ENCODE measurements around the gene MSH2. TPM values are rescaled to one million over a fixed set of nuclear protein-coding genes. Genes with fewer than 3 reads are reported as not detected.

The MSH2 gene
- total and polyA plus RNA-seq, 2 donors (not counting 3 experiments of a cell fraction or from before 2014, with no cell fraction given): 9.7 to 30.5 TPM

GRCh38 chr2:47519147-47519537, 116.2 kb downstream of the MSH2 start:
- no peak for DNase-seq (ENCODE audit: low read depth, low spot score)
- FAIRE-seq: no peak
- Histone ChIP-seq H3K4me3 (replicated peaks in 1 of 3; ENCODE audit: insufficient read depth in 1 of 3, low read depth in 1 of 3, low read length in 3 of 3) (no peak overlapping the region), H3K27ac (ENCODE audit: insufficient read depth, low read depth, low read length) (no peak overlapping the region), H4K20me1 (replicated peaks; ENCODE audit: control insufficient read depth, extremely low read depth, insufficient read depth, low read length) (no peaks in the 10 kb centered on the region), H3K4me1 (ENCODE audit: control insufficient read depth, extremely low read depth, insufficient read depth, low read length) (peaks cover 3% of the 10 kb centered on the region), H3K9ac (replicated peaks; ENCODE audit: extremely low read depth, insufficient read depth, low read length) (no peak overlapping the region), H3K27me3 (ENCODE audit: control insufficient read depth in 2 of 2, insufficient read depth in 2 of 2, low read length in 2 of 2) (no peaks in the 10 kb centered on the region), H3K9me3 (replicated peaks; ENCODE audit: control insufficient read depth, insufficient read depth, low read length) (no peaks in the 10 kb centered on the region), H3K36me3 (ENCODE audit: control insufficient read depth in 2 of 2, extremely low read depth in 1 of 2, insufficient read depth in 2 of 2, low read length in 2 of 2) (no peaks in the 10 kb centered on the region), H3K79me2 (ENCODE audit: control insufficient read depth, insufficient read depth, low read length) (no peaks in the 10 kb centered on the region), H2AFZ (ENCODE audit: low read depth, low read length) (no peak overlapping the region), H3K4me2 (ENCODE audit: insufficient read depth, low read length) (no peak overlapping the region), H3K9me1 (replicated peaks; ENCODE audit: control insufficient read depth, extremely low read depth, insufficient read depth, low read length) (no peaks in the 10 kb centered on the region)
- BruUV-seq (replicated peaks): no TSS peak
- TF ChIP-seq GATA2 (IDR thresholded peaks at IDR 0.05; ENCODE audit: insufficient read depth, insufficient read length, low read depth, low read length): no peak
- no peak for TF ChIP-seq EZH2 (IDR thresholded peaks at IDR 0.05; ENCODE audit: borderline replicate concordance, low read depth, low read length, severe bottlenecking)
- TF ChIP-seq, protein P1, sequence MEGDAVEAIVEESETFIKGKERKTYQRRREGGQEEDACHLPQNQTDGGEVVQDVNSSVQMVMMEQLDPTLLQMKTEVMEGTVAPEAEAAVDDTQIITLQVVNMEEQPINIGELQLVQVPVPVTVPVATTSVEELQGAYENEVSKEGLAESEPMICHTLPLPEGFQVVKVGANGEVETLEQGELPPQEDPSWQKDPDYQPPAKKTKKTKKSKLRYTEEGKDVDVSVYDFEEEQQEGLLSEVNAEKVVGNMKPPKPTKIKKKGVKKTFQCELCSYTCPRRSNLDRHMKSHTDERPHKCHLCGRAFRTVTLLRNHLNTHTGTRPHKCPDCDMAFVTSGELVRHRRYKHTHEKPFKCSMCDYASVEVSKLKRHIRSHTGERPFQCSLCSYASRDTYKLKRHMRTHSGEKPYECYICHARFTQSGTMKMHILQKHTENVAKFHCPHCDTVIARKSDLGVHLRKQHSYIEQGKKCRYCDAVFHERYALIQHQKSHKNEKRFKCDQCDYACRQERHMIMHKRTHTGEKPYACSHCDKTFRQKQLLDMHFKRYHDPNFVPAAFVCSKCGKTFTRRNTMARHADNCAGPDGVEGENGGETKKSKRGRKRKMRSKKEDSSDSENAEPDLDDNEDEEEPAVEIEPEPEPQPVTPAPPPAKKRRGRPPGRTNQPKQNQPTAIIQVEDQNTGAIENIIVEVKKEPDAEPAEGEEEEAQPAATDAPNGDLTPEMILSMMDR (IDR thresholded peaks at IDR 0.05; ENCODE audit: extremely low read depth in 1 of 2, insufficient read depth in 1 of 2, low read depth in 1 of 2, low read length in 2 of 2): no peak
- no peak for TF ChIP-seq POLR2AphosphoS5 (IDR thresholded peaks at IDR 0.05; ENCODE audit: insufficient read depth, low read depth, low read length)
- TF ChIP-seq MAX (IDR thresholded peaks at IDR 0.05; ENCODE audit: insufficient read depth, insufficient read length): no peak
- TF ChIP-seq FOS (IDR thresholded peaks at IDR 0.05; ENCODE audit: borderline replicate concordance, insufficient read depth, low read length): no peak
- TF ChIP-seq POLR2A (IDR thresholded peaks at IDR 0.05; ENCODE audit: low read depth, low read length): no peak
- no peak for TF ChIP-seq JUN (IDR thresholded peaks at IDR 0.05; ENCODE audit: borderline replicate concordance, insufficient read depth, insufficient read length, low read depth)
- no peak for TF ChIP-seq MYC (IDR thresholded peaks at IDR 0.05; ENCODE audit: low read depth, low read length)
- dilution Hi-C loops (cut with MboI; ENCODE audit: extremely low pct_ligation_motif_present, low sequenced_read_pairs): no loop called here
- CTCF ChIA-PET: interaction anchor here (1.4 to 2.3 kb wide), 2 partner anchors 7 to 82 kb away, joined by 4 to 7 read pairs; no protein-coding TSS in a partner anchor
- POLR2A ChIA-PET: no interaction called here
- intact Hi-C loops (cut with micrococcal nuclease): no loop called here
